Prostate gland (tissue), 2 donors: ENCODE data around the gene SLIT3.

Source experiments
- CTCF ChIP-seq, 4 experiments: fragments of 200-600 bp in 2 of 4; fragments of 450-650 bp in 2 of 4; sonication (generic) in 2 of 4; IDR thresholded peaks; 1 replicate in 3 of 4; 2 replicates in 1 of 4; pipeline ENCODE4 v1.5.1; 2016 to 2019; ENCODE audit warnings: antibody characterized with exemption in 4 of 4, mild to moderate bottlenecking in 2 of 4, moderate library complexity in 2 of 4
- POLR2AphosphoS5 ChIP-seq: sonication (generic); formaldehyde crosslinking; IDR thresholded peaks from one replicate; pipeline ENCODE4 v1.6.1; 2017; ENCODE audit warnings: antibody characterized with exemption

- TF ChIP-seq POLR2AphosphoS5: no peak
- no peak for TF ChIP-seq CTCF (IDR thresholded peaks at IDR 0.05)
Observed at GRCh38 chr5:168910874-168911273, 390.1 kb downstream of the SLIT3 start.
